PC-3 (cell line): ENCODE measurements around the gene DCTN5. TPM values are rescaled to one million over a fixed set of nuclear protein-coding genes. Genes with fewer than 3 reads are reported as not detected.

Experiments used
- ATAC-seq: fragments of 200-7000 bp; cut with Tn5 transposase; 2 replicates; pipeline ENCODE4 v1.9.1; 2020; ENCODE audit warnings: mild to moderate bottlenecking, moderate library complexity
- BruUV-seq: library from RNA; stranded (reverse); fragments of 400-500 nt; replicated peaks from 2 replicates; lab custom pipeline; 2021; lab: Mats Ljungman, UMichigan
- CTCF ChIA-PET: fragments of 300-600 bp; sonication (Branson Sonifier 250); formaldehyde crosslinking; loops from one replicate; lab custom pipeline; 2022; ENCODE audit warnings: antibody characterized with exemption; lab: Charles Lee
- POLR2A ChIA-PET: fragments of 300-600 bp; sonication (Branson Sonifier 250); formaldehyde crosslinking; loops from one replicate; lab custom pipeline; 2022; ENCODE audit warnings: antibody characterized with exemption; ENCODE audit not compliant: unreplicated experiment; lab: Charles Lee
- DNase-seq: peaks from one replicate; pipeline ENCODE4 v3.0.0-alpha.2; 2015
- H2AFZ ChIP-seq: fragments of 300-600 bp; sonication (generic); 2 replicates; pipeline ENCODE4 v1.6.0; 2016; ENCODE audit warnings: antibody characterized with exemption, low read length
- H3F3A ChIP-seq: fragments of 300-600 bp; sonication (generic); one replicate; pipeline ENCODE4 v1.6.0; 2017; ENCODE audit warnings: antibody characterized with exemption, low read length, control low read depth, mild to moderate bottlenecking; ENCODE audit not compliant: unreplicated experiment
- H3K27ac ChIP-seq: fragments of 300-600 bp; sonication (generic); 2 replicates; pipeline ENCODE4 v1.5.1; 2016; ENCODE audit warnings: mild to moderate bottlenecking, low read length
- H3K27me3 ChIP-seq: fragments of 300-600 bp; sonication (generic); 2 replicates; pipeline ENCODE4 v1.6.1; 2016; ENCODE audit warnings: low read length, mixed read lengths
- H3K36me3 ChIP-seq: fragments of 300-600 bp; sonication (generic); 2 replicates; pipeline ENCODE4 v1.6.1; 2016; ENCODE audit warnings: low read depth, mixed run types, low read length, mixed read lengths
- H3K4me1 ChIP-seq: fragments of 300-600 bp; sonication (generic); 2 replicates; pipeline ENCODE4 v1.5.1; 2016; ENCODE audit warnings: low read length; ENCODE audit not compliant: insufficient read depth
- H3K4me2 ChIP-seq: fragments of 300-600 bp; sonication (generic); 2 replicates; pipeline ENCODE4 v1.6.0; 2016; ENCODE audit warnings: low read length
- H3K4me3 ChIP-seq: fragments of 300-600 bp; sonication (generic); 2 replicates; pipeline ENCODE4 v1.5.1; 2016; ENCODE audit warnings: mild to moderate bottlenecking, low read length, mixed read lengths
- H3K79me2 ChIP-seq: fragments of 300-600 bp; sonication (generic); 2 replicates; pipeline ENCODE4 v1.6.1; 2017; ENCODE audit warnings: low read length, mixed read lengths
- H3K9ac ChIP-seq: fragments of 300-600 bp; sonication (generic); 2 replicates; pipeline ENCODE4 v1.6.0; 2016; ENCODE audit warnings: mild to moderate bottlenecking, low read length
- H3K9me2 ChIP-seq: fragments of 300-600 bp; sonication (generic); replicated peaks from 2 replicates; pipeline ENCODE4 v1.6.1; 2016; ENCODE audit warnings: mixed run types, low read length, mixed read lengths
- H3K9me3 ChIP-seq: fragments of 300-600 bp; sonication (generic); 2 replicates; pipeline ENCODE4 v1.6.1; 2016; ENCODE audit warnings: low read length, mixed read lengths
- H4K20me1 ChIP-seq: fragments of 300-600 bp; sonication (generic); 2 replicates; pipeline ENCODE4 v1.6.1; 2016; ENCODE audit warnings: low read length, mixed read lengths
- CTCF ChIP-seq: fragments of 300-600 bp; sonication (generic); conservative IDR thresholded peaks from 2 replicates; pipeline ENCODE4 v1.5.1; 2017; ENCODE audit warnings: antibody characterized with exemption, low read depth, mild to moderate bottlenecking, low read length
- EZH2 ChIP-seq: fragments of 300-600 bp; sonication (generic); IDR thresholded peaks from one replicate; pipeline ENCODE4 v1.6.1; 2017; ENCODE audit warnings: antibody characterized with exemption, mild to moderate bottlenecking, low read length; ENCODE audit not compliant: unreplicated experiment
- EZH2phosphoT487 ChIP-seq: fragments of 300-600 bp; sonication (generic); IDR thresholded peaks from 2 replicates; pipeline ENCODE4 v1.6.1; 2018; ENCODE audit warnings: mild to moderate bottlenecking, antibody characterized with exemption, low read length, borderline replicate concordance
- intact Hi-C: fragments of 100-400 bp; cut with micrococcal nuclease; formaldehyde crosslinking; loops from 2 replicates; pipeline ENCODE4 v1.9.0; 2023
- total RNA-seq: library from RNA; depleted of rRNA; stranded (reverse); fragments of >200 nt; gene quantifications from 2 replicates; pipeline ENCODE4 v1.2.3, GENCODE V29; 2014; rRNA removed

DCTN5 gene
- total RNA-seq, 1 experiment from 2014 or later = 29.1 TPM

- ChIA-PET CTCF (no interaction called here), POLR2A (no interaction called here)
- Histone ChIP-seq H3K9ac (no peak overlapping the region), H3K9me3 (no peaks in the 10 kb centered on the region), H3K4me2 (no peak overlapping the region), H3K79me2 (no peaks in the 10 kb centered on the region), H4K20me1 (no peaks in the 10 kb centered on the region), H3K27ac (no peak overlapping the region), H3F3A (no peaks in the 10 kb centered on the region), H3K27me3 (no peaks in the 10 kb centered on the region), H3K4me3 (no peak overlapping the region), H3K4me1 (no peaks in the 10 kb centered on the region), H3K9me2 (no peaks in the 10 kb centered on the region), H3K36me3 (no peaks in the 10 kb centered on the region), H2AFZ (no peak overlapping the region)
- ATAC-seq (no peak), DNase-seq (no peak)
- no TSS peak for BruUV-seq
- intact Hi-C loops = loop anchor here (5.0 kb wide), 1 partner anchor 52 kb away; no protein-coding TSS in a partner anchor
- TF ChIP-seq EZH2phosphoT487 (no peak), CTCF (no peak), EZH2 (no peak)
Observed at GRCh38 chr16:23724785-23725131, 83.5 kb downstream of the DCTN5 start.

GRCh38 chr16:23726710-23727109 is 85.4 kb downstream of the DCTN5 start:
- no peak for ATAC-seq
- Histone ChIP-seq H3K9me3 (no peaks in the 10 kb centered on the region), H3F3A (no peaks in the 10 kb centered on the region), H3K36me3 (no peaks in the 10 kb centered on the region), H3K9ac (no peak overlapping the region), H3K79me2 (no peaks in the 10 kb centered on the region), H3K27me3 (no peaks in the 10 kb centered on the region), H3K4me3 (no peak overlapping the region), H3K4me1 (no peaks in the 10 kb centered on the region), H3K4me2 (no peak overlapping the region), H2AFZ (no peak overlapping the region), H4K20me1 (no peaks in the 10 kb centered on the region), H3K9me2 (no peaks in the 10 kb centered on the region), H3K27ac (no peak overlapping the region)
- BruUV-seq = no TSS peak
- no peak for DNase-seq
- POLR2A ChIA-PET = no interaction called here
- TF ChIP-seq EZH2phosphoT487 (no peak), CTCF (no peak), EZH2 (no peak)
- intact Hi-C loops = loop anchor here (5.0 kb wide), 1 partner anchor 54 kb away; no protein-coding TSS in a partner anchor
- CTCF ChIA-PET = no interaction called here

Other genes with a start within 250 kb of the DCTN5 start
- 8.6 and 13.5 TPM in 2 replicates for gene COG7, start 188.3 kb upstream of the DCTN5 start, total RNA-seq
- gene GGA2, start 131.0 kb upstream of the DCTN5 start, total RNA-seq = 26.5 and 29.0 TPM in 2 replicates
- gene EARS2, start 84.1 kb upstream of the DCTN5 start, total RNA-seq = 23.7 and 31.6 TPM in 2 replicates
- 69.7 and 85.3 TPM in 2 replicates for gene UBFD1, start 83.7 kb upstream of the DCTN5 start, total RNA-seq
- 158 and 228 TPM in 2 replicates for gene NDUFAB1, start 45.1 kb upstream of the DCTN5 start, total RNA-seq
- 4.9 and 7.0 TPM in 2 replicates for gene PALB2, start 156 bp upstream of the DCTN5 start, total RNA-seq
- gene PLK1, start 37.4 kb downstream of the DCTN5 start, total RNA-seq = 58.6 and 67.8 TPM in 2 replicates
- not detected in 2 replicates for gene ERN2, start 71.8 kb downstream of the DCTN5 start, total RNA-seq
- not detected in 2 replicates for gene CHP2, start 113.6 kb downstream of the DCTN5 start, total RNA-seq
- not detected in 2 replicates for gene PRKCB, start 194.5 kb downstream of the DCTN5 start, total RNA-seq